ENCODE results near the gene OLFM1.

OLFM1 gene

GRCh38 chr9:135130207-135130976 lies 42.9 kb downstream of the OLFM1 start:
- no peak for DNase-seq (ENCODE audit: extremely low read depth, low read depth)
- no peak overlapping the region for H3K4me3 ChIP-seq (replicated peaks; ENCODE audit: low read depth, low read length)
- no peak for TF ChIP-seq CTCF (IDR thresholded peaks at IDR 0.05; ENCODE audit: low read depth, low read length, missing control alignments)

GRCh38 chr9:135131488-135131887 lies 44.0 kb downstream of the OLFM1 start:
- DNase-seq (ENCODE audit: extremely low read depth, low read depth): no peak
- no peak overlapping the region for H3K4me3 ChIP-seq (replicated peaks; ENCODE audit: low read depth, low read length)
- no peak for TF ChIP-seq CTCF (IDR thresholded peaks at IDR 0.05; ENCODE audit: low read depth, low read length, missing control alignments)

- TF ChIP-seq CTCF (IDR thresholded peaks at IDR 0.05; ENCODE audit: low read depth, low read length, missing control alignments): no peak
- DNase-seq (ENCODE audit: extremely low read depth, low read depth): no peak
- no peak overlapping the region for H3K4me3 ChIP-seq (replicated peaks; ENCODE audit: low read depth, low read length)
Observed at GRCh38 chr9:135132008-135132407, 44.5 kb downstream of the OLFM1 start.

DNA sequence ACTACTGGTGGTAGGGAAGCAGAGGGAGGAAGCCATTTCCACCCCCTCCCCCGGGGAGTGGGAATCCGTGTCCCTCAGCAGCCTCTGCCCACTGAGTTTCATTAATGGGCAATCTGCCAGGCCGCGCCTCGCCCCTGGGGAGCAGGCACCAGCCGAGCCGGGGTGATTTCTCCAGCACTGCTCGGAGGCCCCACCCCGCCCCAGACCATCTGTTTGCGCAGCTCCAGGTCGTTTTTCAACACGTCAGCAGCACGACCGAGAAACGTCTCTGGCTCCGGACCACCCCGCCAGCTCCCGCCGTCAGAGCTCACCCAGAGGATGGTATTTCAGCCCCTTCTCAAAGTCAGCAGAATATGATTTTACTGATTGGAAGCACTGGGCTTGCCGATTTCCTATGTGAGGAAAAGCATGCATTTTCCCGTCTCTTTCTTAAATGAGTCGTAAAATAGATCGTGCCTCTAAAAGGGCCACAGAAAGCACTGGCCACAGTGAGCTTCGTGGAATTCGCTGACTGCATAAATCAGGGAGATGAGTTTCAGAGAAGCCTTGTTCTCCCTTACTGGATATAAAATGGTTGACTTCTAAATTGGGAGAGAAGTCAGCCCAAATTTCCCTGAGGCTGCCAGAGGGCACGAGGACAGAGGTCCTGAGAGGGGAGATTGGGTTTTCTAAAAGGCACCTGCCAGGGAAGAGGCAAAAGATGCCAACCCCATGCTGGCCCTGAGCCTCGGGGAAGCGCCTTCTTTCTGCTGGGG lies 47.0 kb downstream of the OLFM1 start:
- no peak overlapping the region for H3K4me3 ChIP-seq (replicated peaks; ENCODE audit: low read depth, low read length)
- TF ChIP-seq CTCF (IDR thresholded peaks at IDR 0.05; ENCODE audit: low read depth, low read length, missing control alignments): no peak
- no peak for DNase-seq (ENCODE audit: extremely low read depth, low read depth)

GRCh38 chr9:135135171-135135928 lies 47.9 kb downstream of the OLFM1 start:
- DNase-seq (ENCODE audit: extremely low read depth, low read depth): no peak
- TF ChIP-seq CTCF (IDR thresholded peaks at IDR 0.05; ENCODE audit: low read depth, low read length, missing control alignments): no peak
- H3K4me3 ChIP-seq (replicated peaks; ENCODE audit: low read depth, low read length): no peak overlapping the region

- TF ChIP-seq CTCF (IDR thresholded peaks at IDR 0.05; ENCODE audit: low read depth, low read length, missing control alignments): no peak
- no peak for DNase-seq (ENCODE audit: extremely low read depth, low read depth)
- H3K4me3 ChIP-seq (replicated peaks; ENCODE audit: low read depth, low read length): no peak overlapping the region
Observed at GRCh38 chr9:135135929-135136315, 48.5 kb downstream of the OLFM1 start.
